Prostate gland (tissue), 2 donors: Measurements from ENCODE around the gene SMG6. TPM values are rescaled to one million over a fixed set of nuclear protein-coding genes. Genes with fewer than 3 reads are reported as not detected.

Experiments
- DNase-seq: peaks from one replicate; pipeline ENCODE4 v3.0.0-alpha.2; 2019; ENCODE audit warnings: low spot score
- H3K27ac ChIP-seq, 2 donors: fragments of 200-600 bp; sonication (generic); 2 replicates each; pipeline ENCODE4 v1.5.1; 2017 to 2019
- H3K27me3 ChIP-seq: fragments of 200-600 bp; sonication (generic); replicated peaks from 2 replicates; pipeline ENCODE4 v1.5.1; 2019; ENCODE audit not compliant: insufficient read depth
- H3K36me3 ChIP-seq, 2 donors: fragments of 200-600 bp; sonication (generic); 1 replicate in 1 of 2; 2 replicates in 1 of 2; pipeline versions ENCODE4 v1.5.1 to v1.8.1; 2017 to 2019
- H3K4me1 ChIP-seq: fragments of 200-600 bp; sonication (generic); replicated peaks from 2 replicates; pipeline ENCODE4 v1.5.1; 2019
- H3K4me3 ChIP-seq, 2 donors: fragments of 200-600 bp; sonication (generic); 2 replicates each; pipeline ENCODE4 v1.5.1; 2017 to 2019
- H3K9me3 ChIP-seq: fragments of 200-600 bp; sonication (generic); 2 replicates; pipeline ENCODE4 v1.5.1; 2017
- CTCF ChIP-seq, 4 experiments: fragments of 200-600 bp in 2 of 4; fragments of 450-650 bp in 2 of 4; sonication (generic) in 2 of 4; IDR thresholded peaks; 1 replicate in 3 of 4; 2 replicates in 1 of 4; pipeline ENCODE4 v1.5.1; 2016 to 2019; ENCODE audit warnings: antibody characterized with exemption in 4 of 4, mild to moderate bottlenecking in 2 of 4, moderate library complexity in 2 of 4
- POLR2A ChIP-seq: fragments of 450-650 bp; IDR thresholded peaks from one replicate; pipeline ENCODE4 v1.6.1; 2016; ENCODE audit warnings: antibody characterized with exemption, mild to moderate bottlenecking
- POLR2AphosphoS5 ChIP-seq: sonication (generic); formaldehyde crosslinking; IDR thresholded peaks from one replicate; pipeline ENCODE4 v1.6.1; 2017; ENCODE audit warnings: antibody characterized with exemption
- WGBS: methylation state at CpG from one replicate; pipeline ENCODE4 v1.1.5; 2018; 5-methylcytosine and 5-hydroxymethylcytosine counted together
- intact Hi-C: fragments of 100-400 bp; cut with DNase I; formaldehyde crosslinking; loops from one replicate; pipeline ENCODE4 v1.14.2; 2022
- total RNA-seq, 2 donors: library from RNA; depleted of rRNA; stranded (reverse); fragments of >200 nt; gene quantifications; one replicate each; pipeline ENCODE4 v1.1.0, GENCODE V29; 2016

The SMG6 gene
- total RNA-seq, 2 donors from 2014 or later = 23.8 to 56.0 TPM

GRCh38 chr17:2178798-2179501, 124.6 kb downstream of the SMG6 start:
- H3K4me3 ChIP-seq = no peak overlapping the region
- H3K9me3 ChIP-seq = no peaks in the 10 kb centered on the region
- intact Hi-C loops = loop anchor here (2.0 kb wide), 1 partner anchor 34 kb away; no protein-coding TSS in a partner anchor
- no peak for DNase-seq
- H3K4me1 ChIP-seq = peaks cover 21% of the 10 kb centered on the region
- TF ChIP-seq POLR2A (no peak), CTCF (IDR thresholded peaks at IDR 0.05) (no peak), POLR2AphosphoS5 (no peak)
- H3K36me3 ChIP-seq = no peaks in the 10 kb centered on the region
- peak overlapping the region; percentile 69 to 71 for H3K27ac ChIP-seq
- WGBS = 71% methylated on average over 15 of the region's 15 CpGs
- H3K27me3 ChIP-seq = no peaks in the 10 kb centered on the region

DNA sequence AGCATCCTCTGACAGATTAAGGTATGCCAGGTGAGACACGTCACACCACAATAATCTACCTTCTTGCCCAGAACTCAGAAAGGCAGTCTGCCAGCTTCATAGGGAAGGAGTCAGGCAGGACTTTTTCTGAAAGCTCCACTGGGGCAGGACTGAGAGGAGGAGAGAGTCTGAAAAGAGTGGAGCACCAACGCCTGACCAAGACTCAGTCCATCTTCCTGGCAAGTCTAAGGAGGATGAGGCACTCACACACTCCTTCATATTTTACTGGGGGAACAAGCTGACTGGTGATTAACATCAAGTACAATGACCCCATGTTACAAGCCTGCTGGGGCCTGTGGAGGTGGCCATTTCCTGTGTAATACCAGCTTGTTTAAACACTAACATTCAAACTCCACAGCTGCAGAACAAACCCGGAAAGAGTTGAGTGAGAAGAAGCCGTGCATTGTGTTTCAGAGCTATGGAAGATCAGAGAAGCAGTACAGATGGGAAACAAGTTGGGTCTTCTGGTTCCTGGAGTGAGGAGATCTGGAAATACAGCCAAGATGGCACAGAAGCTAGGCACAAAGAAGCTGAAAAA, 126.3 kb downstream of the SMG6 start:
- TF ChIP-seq POLR2AphosphoS5 (peak; percentile 50), POLR2A (no peak)
- WGBS = 11% methylated on average over 4 of the region's 4 CpGs
- peak; percentile 33 for DNase-seq
- Histone ChIP-seq H3K9me3 (no peaks in the 10 kb centered on the region), H3K27ac (peak overlapping the region; percentile 68 to 69), H3K4me1 (peaks cover 27% of the 10 kb centered on the region), H3K36me3 (no peaks in the 10 kb centered on the region), H3K27me3 (no peaks in the 10 kb centered on the region), H3K4me3 (no peak overlapping the region)
- intact Hi-C loops = no loop called here

DNA sequence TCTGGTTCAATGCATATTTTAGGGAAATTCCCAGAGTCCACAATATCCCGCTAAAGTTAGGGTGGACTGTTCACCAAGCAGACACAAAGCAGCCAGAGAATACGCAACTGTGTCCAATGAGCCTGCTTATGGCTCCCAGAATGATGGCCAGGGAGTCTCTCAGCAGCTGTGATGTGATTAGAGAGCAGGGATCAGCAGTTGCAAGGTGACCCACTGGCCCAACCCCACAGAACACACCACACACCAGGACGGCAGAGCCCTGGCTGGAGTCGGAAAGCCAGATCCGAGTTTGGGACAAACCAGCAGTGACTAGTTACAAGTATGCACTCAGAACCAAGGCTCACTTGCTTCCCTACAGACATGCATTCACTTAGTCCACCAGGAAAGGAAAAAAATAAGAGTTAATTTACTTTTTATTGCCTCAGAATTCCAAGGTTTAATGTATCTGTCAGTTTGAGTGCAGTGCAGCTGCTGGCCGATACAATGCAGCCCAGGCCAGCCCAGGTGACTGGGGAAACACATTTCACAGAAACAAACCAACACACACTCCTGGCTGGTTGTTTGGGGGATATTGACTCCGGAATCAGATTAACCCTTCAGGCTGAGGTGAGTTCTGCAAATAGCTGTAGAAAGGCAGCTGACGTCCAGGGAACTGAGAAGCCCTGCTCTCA, 127.0 kb downstream of the SMG6 start:
- Histone ChIP-seq H3K27me3 (no peaks in the 10 kb centered on the region), H3K36me3 (no peaks in the 10 kb centered on the region), H3K4me1 (peaks cover 27% of the 10 kb centered on the region), H3K4me3 (no peak overlapping the region), H3K27ac (peak overlapping the region; percentile 68 to 69), H3K9me3 (no peaks in the 10 kb centered on the region)
- no peak for DNase-seq
- intact Hi-C loops = no loop called here
- 39% methylated on average over 8 of the region's 8 CpGs for WGBS
- no peak for TF ChIP-seq POLR2A
- TF ChIP-seq CTCF (IDR thresholded peaks at IDR 0.05) = no peak
- no peak for TF ChIP-seq POLR2AphosphoS5

DNA sequence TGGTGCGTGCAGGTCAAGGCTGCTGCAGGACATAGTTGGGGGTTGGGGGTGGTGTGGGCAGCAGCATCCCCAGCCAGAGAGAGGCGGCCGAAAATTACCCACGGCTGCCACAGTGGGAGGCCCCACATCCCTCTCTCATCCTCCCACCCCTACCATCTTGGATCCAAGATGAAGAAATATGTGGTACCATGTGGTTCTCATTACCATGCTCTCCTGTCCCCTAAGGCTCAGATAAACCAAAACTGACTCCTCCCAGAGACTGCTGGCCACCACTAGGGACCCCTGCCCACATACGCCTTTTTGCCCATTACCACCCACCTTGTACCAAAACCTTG, 128.3 kb downstream of the SMG6 start:
- Histone ChIP-seq H3K4me3 (no peak overlapping the region), H3K9me3 (no peaks in the 10 kb centered on the region), H3K36me3 (no peaks in the 10 kb centered on the region), H3K27ac (peak overlapping the region; percentile 68 to 69), H3K4me1 (peaks cover 27% of the 10 kb centered on the region), H3K27me3 (no peaks in the 10 kb centered on the region)
- 32% methylated on average over 5 of the region's 5 CpGs for WGBS
- intact Hi-C loops = no loop called here
- TF ChIP-seq CTCF (IDR thresholded peaks at IDR 0.05) (no peak), POLR2AphosphoS5 (no peak), POLR2A (no peak)
- DNase-seq = no peak

DNA sequence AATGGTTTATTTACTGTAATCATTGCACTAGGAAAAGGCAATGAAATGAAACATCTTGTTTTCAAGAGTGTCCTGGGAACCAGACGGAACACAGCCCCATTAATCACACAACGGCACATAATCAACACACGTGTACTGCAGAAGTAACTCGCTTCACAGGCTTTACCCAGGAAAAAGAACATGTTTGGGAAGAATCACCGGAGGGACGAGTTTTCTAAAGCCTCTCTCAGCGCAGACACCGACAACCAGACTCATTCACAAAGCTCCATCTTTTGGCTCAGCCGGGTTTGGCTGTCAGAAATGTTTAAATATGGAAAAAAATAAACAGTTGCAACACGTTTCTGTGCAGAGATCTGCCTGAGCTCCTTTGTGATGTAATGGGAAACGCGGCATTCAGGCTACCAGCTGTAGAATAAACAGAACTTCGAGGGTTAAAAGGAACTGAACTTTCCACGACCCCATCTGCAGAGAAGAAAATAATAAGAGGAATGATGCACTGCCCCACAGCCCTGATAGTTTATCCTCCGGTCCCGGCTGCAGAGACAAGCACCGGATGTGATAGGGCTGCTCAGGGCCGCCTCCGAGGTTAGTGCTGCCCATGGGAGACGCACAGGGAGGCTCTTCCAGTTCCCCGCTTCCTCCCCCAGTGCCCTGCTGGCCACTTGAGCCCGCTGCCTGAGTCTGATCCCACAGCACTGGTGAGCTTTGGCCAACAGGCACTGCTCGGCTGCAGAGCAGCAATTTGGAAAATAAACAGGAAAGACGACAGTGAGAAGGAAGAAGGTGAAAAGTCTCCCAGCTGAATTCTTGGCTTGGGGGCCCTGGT, 128.9 kb downstream of the SMG6 start:
- H3K36me3 ChIP-seq = no peaks in the 10 kb centered on the region
- no peak overlapping the region for H3K4me3 ChIP-seq
- 7% methylated on average over 24 of the region's 24 CpGs for whole genome bisulfite sequencing
- peaks cover 27% of the 10 kb centered on the region for H3K4me1 ChIP-seq
- H3K9me3 ChIP-seq = no peaks in the 10 kb centered on the region
- intact Hi-C loops = no loop called here
- no peaks in the 10 kb centered on the region for H3K27me3 ChIP-seq
- TF ChIP-seq POLR2AphosphoS5 (peak; percentile 77), CTCF (IDR thresholded peaks at IDR 0.05) (no peak), POLR2A (no peak)
- H3K27ac ChIP-seq = peak overlapping the region; percentile 68 to 71
- DNase-seq = peak; percentile 75
